Chondrocyte (in vitro differentiated cells): Measurements from ENCODE around the gene UNC5B. TPM values are rescaled to one million over a fixed set of nuclear protein-coding genes. Genes with fewer than 3 reads are reported as not detected.

Experiments
- DNase-seq: peaks from one replicate; pipeline ENCODE4 v3.0.0; 2021; ENCODE audit warnings: mixed read lengths, low spot score
- H3K27ac Mint-ChIP-seq: one replicate; pipeline ENCODE4 v1.8.0; 2021; ENCODE audit warnings: mild to moderate bottlenecking, moderate library complexity, mixed read lengths; ENCODE audit not compliant: unreplicated experiment
- H3K27me3 Mint-ChIP-seq: 2 replicates; pipeline ENCODE4 v1.8.0; 2021; ENCODE audit warnings: low read depth, mixed read lengths
- H3K36me3 Mint-ChIP-seq: 2 replicates; pipeline ENCODE4 v1.8.0; 2021; ENCODE audit warnings: low read depth, mixed read lengths
- H3K4me1 Mint-ChIP-seq: 2 replicates; pipeline ENCODE4 v1.8.0; 2021; ENCODE audit warnings: low read depth, mild to moderate bottlenecking, mixed read lengths
- H3K4me3 Mint-ChIP-seq: one replicate; pipeline ENCODE4 v1.8.0; 2021; ENCODE audit warnings: mild to moderate bottlenecking, moderate library complexity, mixed read lengths; ENCODE audit not compliant: unreplicated experiment
- H3K9me3 Mint-ChIP-seq: 2 replicates; pipeline ENCODE4 v1.8.0; 2021; ENCODE audit warnings: low read depth, mixed read lengths
- total RNA-seq: library from RNA; stranded (reverse); gene quantifications from 3 replicates; pipeline ENCODE4 v1.2.1, GENCODE V29; 2021
- TF ChIP-seq, protein P1 (sequence below): fragments of 200-600 bp; sonication (generic); IDR thresholded peaks from 2 replicates; pipeline ENCODE4 v1.5.0; 2021; ENCODE audit warnings: antibody characterized with exemption, mild to moderate bottlenecking, moderate library complexity

The UNC5B gene
- total RNA-seq, 1 donor from 2014 or later = 57.9 TPM

DNA sequence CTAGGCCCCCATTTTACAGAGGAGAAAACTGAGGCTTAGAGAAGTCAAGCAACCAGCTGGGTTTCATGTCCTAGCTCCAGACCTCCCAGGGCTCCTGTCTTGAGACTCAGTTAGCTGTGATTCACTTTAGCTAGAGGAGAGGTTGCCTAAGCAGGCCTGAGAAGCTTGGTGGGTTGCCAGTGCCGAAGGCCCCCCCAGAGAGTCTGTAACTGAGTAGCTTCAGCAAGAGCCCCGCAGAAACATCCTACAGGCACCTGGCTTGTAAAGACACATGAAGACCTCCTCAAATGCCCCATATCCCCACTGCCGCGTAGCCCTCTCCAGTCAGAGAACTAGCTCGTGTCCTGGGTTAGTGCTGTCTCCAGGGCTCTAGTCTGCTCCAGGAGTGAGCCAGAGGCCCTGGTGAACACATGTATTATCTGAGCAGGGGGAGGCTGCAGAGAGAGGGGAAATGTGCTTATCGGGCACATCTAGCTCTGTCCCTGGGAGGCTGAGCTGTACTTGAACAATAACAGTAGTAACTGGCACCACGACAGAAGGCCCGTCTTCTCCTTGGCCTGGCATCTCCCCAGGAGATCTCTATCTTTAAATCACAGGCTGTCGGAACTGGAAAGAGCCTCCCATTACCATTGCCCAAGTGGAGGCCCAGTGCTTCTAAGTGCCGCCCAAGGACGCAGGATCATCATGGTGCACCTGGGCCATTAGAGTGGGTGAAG, 28.9 kb downstream of the UNC5B start:
- TF ChIP-seq, protein P1, sequence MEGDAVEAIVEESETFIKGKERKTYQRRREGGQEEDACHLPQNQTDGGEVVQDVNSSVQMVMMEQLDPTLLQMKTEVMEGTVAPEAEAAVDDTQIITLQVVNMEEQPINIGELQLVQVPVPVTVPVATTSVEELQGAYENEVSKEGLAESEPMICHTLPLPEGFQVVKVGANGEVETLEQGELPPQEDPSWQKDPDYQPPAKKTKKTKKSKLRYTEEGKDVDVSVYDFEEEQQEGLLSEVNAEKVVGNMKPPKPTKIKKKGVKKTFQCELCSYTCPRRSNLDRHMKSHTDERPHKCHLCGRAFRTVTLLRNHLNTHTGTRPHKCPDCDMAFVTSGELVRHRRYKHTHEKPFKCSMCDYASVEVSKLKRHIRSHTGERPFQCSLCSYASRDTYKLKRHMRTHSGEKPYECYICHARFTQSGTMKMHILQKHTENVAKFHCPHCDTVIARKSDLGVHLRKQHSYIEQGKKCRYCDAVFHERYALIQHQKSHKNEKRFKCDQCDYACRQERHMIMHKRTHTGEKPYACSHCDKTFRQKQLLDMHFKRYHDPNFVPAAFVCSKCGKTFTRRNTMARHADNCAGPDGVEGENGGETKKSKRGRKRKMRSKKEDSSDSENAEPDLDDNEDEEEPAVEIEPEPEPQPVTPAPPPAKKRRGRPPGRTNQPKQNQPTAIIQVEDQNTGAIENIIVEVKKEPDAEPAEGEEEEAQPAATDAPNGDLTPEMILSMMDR = no peak
- peak; percentile 59 for DNase-seq
- Mint-ChIP-seq H3K4me3 (no peak overlapping the region), H3K36me3 (no peaks in the 10 kb centered on the region), H3K4me1 (peaks cover 83% of the 10 kb centered on the region), H3K27ac (peak overlapping the region; percentile 85), H3K27me3 (no peaks in the 10 kb centered on the region), H3K9me3 (no peaks in the 10 kb centered on the region)

GRCh38 chr10:71241830-71242621, 29.7 kb downstream of the UNC5B start:
- no peaks in the 10 kb centered on the region for H3K9me3 Mint-ChIP-seq
- no peak overlapping the region for H3K4me3 Mint-ChIP-seq
- no peaks in the 10 kb centered on the region for H3K27me3 Mint-ChIP-seq
- H3K4me1 Mint-ChIP-seq = peaks cover 85% of the 10 kb centered on the region
- DNase-seq = peak; percentile 86
- no peaks in the 10 kb centered on the region for H3K36me3 Mint-ChIP-seq
- H3K27ac Mint-ChIP-seq = peak overlapping the region; percentile 85
- TF ChIP-seq, protein P1 = no peak

- no peak overlapping the region for H3K27ac Mint-ChIP-seq
- peaks cover 81% of the 10 kb centered on the region for H3K4me1 Mint-ChIP-seq
- no peaks in the 10 kb centered on the region for H3K36me3 Mint-ChIP-seq
- TF ChIP-seq, protein P1 = no peak
- peak; percentile 68 for DNase-seq
- no peak overlapping the region for H3K4me3 Mint-ChIP-seq
- no peaks in the 10 kb centered on the region for H3K9me3 Mint-ChIP-seq
- H3K27me3 Mint-ChIP-seq = no peaks in the 10 kb centered on the region
Observed at GRCh38 chr10:71242622-71243009, 30.2 kb downstream of the UNC5B start.

GRCh38 chr10:71243756-71244395, 31.5 kb downstream of the UNC5B start:
- peak; percentile 58 for DNase-seq
- peak overlapping the region; percentile 88 for H3K27ac Mint-ChIP-seq

More at GRCh38 chr10:71243756-71244395, 31.5 kb downstream of the UNC5B start:
- no peaks in the 10 kb centered on the region for H3K9me3 Mint-ChIP-seq
- H3K27me3 Mint-ChIP-seq = no peaks in the 10 kb centered on the region
- H3K4me1 Mint-ChIP-seq = peaks cover 74% of the 10 kb centered on the region
- peak overlapping the region; percentile 60 for H3K4me3 Mint-ChIP-seq
- no peaks in the 10 kb centered on the region for H3K36me3 Mint-ChIP-seq
- TF ChIP-seq, protein P1 = no peak
